HG03460 (cell line): ENCODE measurements around the gene TDRD1.

ENCODE experiments used
- ATAC-seq: cut with Tn5 transposase; IDR thresholded peaks from one replicate; pipeline ENCODE4 v1.9.1; 2021; ENCODE audit not compliant: unreplicated experiment

Gene TDRD1

DNA sequence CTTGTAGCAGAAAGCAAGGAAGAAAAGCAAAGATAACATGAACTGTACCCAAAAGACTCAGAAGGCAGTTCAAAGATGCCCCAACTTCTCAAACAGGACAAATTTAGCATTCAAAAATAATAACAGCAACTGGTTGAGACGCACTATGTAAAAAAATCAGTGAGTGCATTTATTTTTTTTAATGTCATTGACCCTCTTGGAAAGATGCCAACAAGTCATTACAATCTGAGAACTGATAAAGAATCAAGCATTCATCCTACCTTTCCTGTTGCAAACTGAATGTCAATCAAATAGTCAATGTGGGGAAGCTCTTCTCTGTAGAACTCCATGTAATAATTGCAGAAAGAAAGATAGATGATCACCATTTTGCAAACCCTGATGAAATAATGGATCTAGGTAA lies 3.5 kb upstream of the TDRD1 start:
- no peak for ATAC-seq

DNA sequence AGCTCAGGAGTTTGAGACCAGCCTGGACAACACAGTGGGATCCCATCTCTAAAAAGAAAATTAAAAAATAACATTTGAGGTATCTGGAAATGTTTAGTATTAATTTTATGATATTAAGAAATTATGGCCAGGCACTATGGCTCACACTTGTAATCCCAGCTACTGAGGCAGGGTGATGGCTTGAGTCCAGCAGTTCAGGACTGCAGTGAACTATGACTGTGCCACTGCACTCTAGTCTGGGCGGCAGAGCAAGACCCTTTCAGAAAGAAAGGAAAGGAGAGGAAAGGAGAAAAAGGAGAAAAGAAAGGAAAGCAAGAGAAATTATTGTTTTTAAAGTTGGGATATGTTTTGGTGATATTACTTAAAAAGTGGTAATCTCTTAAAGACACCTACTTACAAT lies 2.6 kb upstream of the TDRD1 start:
- ATAC-seq, result no peak

DNA sequence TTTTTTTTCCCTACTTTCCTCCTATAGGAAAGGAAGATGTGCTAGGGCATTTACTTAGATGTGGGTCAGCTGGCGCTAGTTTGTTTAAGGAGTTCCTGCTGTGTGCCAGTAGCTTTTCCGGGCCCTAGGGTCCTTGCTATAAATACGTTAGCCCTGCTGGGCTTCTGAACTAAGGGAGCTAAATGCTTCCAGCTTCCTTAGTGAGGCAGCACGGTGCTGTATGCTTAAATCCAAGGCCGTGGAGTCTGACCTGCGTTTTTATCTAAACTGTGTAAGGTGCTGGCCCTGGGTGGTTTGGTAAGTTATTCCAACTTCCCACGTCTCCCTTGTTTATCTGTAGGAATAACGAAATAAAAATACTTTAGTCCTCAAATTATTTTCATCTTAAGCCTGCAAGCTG lies 594 bp downstream of the TDRD1 start:
- ATAC-seq, result no peak

DNA sequence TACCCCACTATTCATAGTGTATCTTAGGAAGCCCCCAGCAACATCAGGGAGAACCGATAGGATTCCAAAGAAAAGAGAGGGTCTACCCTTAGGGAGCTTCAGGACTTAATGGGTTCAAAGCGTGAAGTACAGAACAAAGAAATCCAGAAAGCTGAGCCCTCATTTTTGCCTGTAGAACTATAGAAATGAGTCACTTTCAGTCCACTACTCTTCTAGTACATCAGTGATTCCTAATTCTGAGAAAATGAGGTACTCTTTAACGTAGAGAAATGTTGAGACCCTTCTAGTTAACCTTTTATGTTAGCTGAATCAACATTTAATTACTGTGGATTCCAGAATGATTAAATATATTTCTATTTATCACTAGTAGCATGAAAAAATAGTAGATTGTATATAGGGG lies 1.8 kb downstream of the TDRD1 start:
- ATAC-seq, result no peak

DNA sequence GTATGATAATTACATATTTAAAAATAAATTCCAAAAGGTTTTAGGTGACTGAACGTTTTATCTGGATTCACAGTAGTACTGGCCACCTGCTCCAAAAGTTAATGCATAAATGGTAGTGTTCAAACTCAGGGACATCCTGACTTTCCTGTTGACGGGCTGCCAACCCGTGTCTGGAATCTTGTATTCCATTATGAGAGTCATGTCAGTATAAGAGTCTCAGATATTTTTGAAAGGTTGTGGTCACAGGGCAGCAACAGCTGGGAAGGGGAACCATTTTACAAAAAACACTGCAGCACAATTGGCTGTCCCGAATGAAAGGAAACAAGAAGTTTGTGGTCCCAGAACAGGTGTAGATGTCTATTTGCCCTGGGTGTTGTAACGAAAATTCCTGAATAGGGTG lies 2.8 kb downstream of the TDRD1 start:
- no peak for ATAC-seq

DNA sequence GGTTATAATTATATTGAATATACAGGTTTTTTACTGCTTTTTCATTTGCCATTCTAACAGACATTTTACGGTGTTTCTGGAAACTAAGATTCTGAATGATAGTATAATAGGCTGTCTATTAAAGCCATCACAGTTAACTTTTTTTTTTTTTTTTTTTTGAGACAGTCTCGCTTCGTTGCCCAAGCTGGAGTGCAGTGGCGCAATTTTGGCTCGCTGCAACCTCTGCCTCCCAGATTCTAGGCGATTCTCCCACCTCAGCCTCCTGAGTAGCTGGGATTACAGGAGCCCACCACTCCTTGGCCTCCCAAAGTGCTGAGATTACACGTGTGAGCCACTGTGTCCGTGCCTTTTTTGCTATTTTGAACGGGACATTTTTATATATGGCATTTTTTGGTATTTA lies 4.4 kb downstream of the TDRD1 start:
- ATAC-seq, result no peak

DNA sequence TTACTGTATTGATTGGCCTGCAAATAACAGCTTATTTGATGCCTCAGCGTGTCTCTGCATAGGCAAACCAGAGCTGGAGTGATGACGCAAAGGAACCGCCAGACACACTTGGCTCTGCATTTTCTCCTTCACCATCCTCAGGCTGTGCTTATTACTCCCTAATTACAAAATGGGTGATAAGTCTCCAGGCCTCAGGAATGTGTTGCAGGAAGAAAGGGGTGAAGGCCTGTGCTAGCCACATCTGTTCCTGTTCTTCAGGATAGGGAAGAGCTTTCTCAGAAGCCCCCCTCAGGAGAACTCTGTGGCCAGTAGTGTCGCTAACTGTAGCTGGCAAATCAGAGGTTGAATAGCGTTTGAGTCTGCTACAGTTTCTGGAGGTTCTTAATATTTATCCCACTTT lies 5.1 kb downstream of the TDRD1 start:
- ATAC-seq, result no peak

DNA sequence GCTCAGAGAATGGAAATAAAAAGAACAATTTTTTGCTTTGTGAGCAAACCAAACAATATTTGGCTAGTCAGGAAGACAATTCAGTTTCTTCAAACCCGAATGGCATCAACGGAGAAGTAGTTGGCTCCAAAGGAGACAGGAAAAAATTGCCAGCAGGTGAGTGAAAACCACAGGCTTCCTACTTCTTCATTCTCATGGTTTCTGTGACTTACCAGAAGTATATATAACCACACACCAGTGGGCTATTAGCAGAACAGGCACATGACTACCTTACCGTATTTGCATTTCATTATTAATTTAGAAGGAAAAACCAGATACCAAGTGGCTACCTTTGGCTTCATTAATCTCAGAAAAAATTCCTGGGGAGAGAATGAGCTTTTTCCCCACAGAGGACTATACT lies 8.8 kb downstream of the TDRD1 start:
- ATAC-seq, result no peak

DNA sequence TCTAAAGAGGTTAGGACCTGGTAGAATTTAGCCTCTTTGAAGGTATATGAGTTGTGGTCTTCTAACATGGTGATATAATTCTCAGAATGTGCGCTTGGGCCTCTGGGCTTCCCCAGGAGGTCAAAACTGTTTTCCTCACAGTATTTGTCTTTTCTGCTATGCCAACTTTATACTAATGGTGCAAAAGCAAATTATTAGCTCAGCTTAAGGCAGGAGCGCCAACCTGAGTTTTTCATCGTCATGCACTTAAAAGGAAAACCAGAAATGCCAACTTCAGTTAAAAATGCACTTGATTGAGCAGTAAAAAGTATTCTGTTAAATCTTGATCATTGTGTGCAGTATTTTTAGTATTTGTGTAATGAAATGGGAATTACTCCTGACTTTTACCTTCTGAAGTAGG lies 9.7 kb downstream of the TDRD1 start:
- ATAC-seq, result no peak

DNA sequence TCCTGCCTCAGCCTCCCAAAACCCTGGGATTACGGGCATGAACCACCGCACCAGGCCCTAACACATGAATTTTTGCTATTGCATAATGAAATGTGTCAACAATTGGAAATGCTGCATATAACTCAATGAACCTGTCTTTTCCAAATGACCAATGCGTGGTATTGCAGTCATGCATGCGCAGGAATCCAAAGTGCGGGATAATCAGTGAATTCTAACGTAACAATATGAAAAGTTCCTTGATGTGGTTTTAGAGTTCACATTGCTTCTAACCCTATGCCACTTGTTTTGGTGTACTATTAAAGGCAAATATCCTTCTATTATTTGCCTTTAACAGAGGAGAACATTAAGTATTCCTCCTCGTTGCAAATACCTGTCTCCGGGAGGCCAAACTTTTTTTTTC lies 10.5 kb downstream of the TDRD1 start:
- no peak for ATAC-seq

DNA sequence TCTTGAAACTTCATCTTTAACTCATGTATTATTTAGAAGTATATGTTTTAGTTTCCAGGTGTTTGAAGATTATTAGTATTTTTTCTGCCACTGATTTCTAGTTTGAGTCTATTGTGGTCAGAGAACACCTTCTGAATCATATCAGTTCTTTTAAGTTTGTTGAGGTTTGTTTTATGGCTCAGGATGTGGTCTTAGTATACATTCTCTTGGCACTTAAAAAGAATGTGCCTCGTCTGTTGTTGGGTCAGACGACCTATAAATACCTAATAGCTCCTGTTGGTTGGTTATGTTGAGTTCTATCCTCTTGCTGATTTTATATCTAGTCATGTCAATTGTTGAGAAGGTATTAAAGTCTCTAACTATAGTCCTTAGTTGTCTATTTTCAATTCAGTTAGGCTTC lies 15.9 kb downstream of the TDRD1 start:
- peak; percentile 84 for ATAC-seq

DNA sequence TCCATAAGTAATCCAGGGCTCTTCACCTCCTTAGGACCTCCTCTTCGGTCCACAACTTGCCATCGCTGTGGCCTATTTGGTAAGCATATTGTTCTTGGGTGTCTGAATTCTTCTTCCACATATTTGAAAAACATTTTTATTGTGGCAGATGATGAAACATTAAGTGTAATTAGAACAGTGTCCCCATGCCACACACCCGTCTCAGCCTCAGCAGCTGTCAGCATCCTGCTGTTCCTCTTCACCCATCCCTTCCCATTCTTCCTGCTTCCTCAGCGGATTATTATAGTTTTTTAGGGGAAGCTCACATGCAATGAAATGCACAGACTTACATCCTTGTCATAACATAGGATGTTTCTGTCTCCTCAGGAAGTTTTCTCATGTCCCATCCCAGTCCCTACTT lies 20.1 kb downstream of the TDRD1 start:
- no peak for ATAC-seq

DNA sequence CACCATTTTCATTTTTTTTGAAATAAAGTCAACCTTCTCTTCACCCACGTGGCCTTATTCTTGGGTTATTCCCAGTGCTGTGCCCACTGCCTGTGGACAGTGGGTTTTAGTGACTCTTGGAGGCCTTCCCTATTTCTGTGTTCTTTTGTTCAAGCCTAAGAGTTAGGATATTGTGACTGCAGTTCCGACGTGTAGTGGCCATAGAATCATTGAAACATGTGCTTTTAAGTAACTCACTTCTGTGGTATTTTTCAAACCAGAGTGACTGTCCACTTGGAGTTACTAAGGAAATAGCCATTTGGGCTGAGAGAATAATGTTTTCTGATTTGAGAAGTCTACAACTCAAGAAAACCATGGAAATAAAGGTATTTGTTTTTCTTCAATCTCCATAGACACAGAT lies 23.7 kb downstream of the TDRD1 start:
- ATAC-seq, result no peak

DNA sequence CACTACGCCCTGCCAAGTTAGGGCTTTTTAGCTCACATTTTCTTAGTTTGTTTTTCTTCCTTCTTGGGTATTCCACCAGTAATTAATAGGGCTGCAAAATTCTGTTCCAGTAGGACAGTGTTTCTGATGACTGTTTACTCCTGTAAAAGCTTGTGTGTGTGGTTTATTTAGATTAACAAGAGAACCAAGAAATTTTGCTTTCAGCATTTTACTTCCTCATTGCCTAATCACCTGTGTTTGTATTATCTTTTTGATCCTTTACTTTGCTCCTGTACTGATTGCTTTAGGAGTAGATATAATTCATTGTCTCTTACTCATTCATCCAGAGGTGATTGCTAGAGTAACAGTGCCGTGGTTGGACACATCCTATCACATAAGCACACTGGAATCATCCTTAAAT lies 27.7 kb downstream of the TDRD1 start:
- ATAC-seq, result no peak

DNA sequence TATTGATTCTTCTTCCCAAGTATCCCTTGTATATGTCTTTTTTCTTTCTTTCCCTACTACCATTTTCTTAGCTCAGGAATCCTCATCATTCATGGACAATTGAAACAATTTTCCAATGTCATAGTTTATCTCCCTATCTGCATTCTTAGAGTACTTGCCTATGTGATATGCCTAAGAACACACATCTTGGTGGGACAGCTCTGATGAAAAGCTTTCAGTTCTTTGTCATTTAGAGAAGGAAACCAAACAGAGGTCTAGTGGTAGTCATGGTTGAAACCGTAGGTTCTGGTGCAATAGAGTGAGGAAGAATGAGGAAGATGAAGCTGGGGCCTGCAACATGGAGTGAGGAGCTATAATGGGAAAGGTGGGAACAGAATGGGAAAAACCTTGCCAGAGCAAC lies 28.2 kb downstream of the TDRD1 start:
- ATAC-seq, result no peak

DNA sequence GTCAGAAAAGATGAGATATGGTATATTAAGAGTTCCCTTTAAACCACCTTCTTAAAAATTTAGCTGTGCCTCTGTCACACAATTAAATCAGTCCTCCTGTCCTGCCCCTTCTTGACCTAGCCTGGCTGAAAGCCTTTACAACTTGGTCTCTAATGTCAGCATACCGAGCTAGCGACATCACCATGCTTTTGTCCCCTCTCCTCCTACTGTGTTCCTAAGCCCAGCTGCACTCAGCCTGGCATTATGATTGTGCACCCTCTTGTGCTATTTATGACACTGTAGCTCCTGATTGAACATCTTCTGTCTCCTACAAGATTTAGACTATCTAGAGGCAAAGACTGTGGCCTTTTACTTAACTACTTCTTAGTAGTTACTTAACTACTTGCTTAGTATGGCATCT lies 29.2 kb downstream of the TDRD1 start:
- ATAC-seq, result no peak

DNA sequence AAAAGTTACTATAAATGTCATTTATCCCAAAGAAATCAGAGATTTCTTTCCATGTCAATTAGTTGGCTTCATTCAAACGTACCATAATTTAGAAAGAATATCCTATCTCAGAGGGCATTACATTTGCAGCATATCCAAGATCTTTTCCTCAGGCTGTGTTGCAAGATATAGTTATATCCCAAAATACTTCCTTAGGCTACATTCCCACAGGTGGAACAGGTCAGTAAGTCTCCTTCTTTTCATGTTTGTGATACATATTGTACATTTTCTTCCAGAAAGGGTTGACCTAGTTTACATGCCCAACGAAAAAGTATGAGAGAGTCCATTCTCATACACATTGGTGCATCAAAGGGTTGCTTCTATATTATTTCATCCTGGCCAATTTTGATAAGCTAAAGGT lies 33.0 kb downstream of the TDRD1 start:
- ATAC-seq, result no peak

DNA sequence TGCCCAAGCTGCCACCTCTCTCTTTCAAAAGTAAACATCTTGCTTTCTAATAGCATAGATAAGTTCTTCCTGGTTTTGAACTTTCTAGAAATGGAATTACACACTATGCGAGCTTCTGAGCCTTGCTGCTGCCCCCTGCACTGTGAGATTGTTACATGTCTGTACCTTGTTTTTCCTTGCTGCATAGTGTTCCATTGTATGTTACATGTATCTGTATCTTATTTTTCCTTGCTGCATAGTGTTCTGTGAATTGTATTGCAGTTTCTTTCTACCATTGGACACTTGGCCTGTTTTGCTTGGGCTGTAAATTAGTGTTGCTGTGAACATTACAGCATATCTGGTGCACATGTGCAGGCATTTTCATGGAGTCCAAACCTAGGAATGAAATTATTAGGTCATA lies 35.9 kb downstream of the TDRD1 start:
- no peak for ATAC-seq

DNA sequence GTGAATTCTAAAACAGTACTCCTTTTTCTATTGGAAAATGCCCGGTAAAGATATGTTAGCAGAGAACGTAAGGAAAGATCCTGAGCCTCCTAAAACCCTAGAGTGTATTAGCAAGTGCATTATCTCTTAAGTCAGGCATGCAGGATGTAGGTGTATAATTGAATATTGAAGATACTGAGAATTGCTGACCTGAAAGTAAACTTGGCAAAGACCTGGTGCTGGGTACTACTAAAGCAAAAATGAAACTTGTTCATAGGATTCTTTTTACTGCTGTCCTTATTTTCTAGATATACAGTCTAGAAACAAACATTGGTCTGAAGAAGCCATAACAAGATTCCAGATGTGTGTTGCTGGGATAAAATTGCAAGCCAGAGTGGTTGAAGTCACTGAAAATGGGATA lies 41.1 kb downstream of the TDRD1 start:
- ATAC-seq, result no peak

DNA sequence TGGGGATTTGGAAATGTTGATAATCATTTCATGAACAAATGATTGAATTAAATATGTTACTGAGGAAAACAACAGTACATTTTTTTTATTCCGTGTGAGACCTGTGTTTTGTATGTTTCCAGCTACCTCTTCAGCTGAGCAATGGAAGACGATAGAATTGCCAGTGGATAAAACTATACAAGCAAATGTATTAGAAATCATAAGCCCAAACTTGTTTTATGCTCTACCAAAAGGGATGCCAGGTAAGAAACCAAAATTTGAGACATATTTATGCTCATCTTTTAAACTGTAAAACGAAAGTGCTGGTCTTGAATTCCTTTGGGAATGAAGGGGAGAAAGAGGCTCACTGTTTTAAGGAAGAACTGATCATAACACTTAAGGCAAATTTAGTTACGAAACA lies 42.1 kb downstream of the TDRD1 start:
- no peak for ATAC-seq

DNA sequence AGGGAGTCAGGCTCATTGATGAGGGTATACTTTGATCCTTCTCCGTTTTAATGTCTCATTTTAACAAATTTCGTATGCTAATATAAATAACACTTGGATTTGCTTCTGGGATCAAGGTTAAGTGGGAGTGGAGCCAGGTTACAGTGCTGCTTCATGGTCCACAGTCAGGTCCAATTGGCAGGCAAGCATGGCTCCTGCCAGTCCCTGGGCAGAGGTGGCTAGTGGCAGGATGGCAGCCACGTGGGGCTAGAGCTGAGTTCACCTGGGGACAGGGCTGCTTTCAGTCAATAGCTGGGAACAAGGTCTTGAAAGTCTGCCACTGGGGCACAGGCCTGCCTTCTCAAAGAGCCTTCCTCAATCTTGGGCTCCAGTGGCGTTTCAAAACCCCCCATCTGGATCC lies 43.9 kb downstream of the TDRD1 start:
- no peak for ATAC-seq

DNA sequence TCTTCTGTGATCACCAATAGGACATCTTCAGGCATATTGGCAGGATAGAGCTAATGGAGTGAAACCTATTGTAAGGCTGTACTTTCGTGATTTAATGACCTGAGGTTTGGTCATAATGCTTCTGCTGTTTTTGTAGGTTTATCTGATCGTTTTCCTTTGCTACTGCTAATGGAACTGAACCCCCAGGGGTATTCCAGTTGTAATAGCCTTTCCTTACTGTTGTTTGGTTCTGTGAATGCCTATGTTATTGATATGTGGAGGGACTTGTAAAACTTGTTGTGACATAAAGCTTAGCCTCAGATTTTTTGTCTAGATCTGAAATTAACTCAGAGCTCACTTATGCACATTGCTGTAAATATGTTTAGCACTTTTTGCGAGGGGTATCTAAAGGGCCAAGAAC lies 49.0 kb downstream of the TDRD1 start:
- ATAC-seq, result no peak

DNA sequence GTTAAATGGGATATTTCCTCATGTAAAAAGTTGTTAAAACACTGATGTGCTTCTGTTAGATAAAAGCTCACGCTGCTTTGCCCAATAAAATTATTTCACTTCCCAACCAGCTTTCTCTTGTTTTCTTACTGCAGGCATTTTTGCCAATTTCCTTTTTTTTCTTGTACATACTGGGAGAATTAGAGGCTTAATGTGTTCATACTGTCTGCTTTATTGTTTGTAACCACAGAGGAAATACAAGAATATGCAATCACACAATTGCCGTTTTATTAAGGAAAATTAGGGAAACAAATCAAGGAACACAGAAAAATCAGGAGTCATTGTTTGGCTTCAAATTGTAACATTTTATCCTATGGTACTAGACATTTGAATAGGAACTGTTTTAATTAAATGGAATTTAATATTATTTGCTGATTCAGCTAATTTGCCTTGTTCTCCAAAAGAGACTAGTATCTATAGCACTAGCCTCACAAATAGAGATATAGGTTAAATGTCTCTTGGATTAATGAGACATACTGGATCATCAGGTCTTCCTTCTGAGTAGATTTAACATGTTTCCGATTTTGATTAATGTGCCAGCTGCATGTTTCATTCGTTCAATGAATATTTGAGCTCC lies 53.5 kb downstream of the TDRD1 start:
- no peak for ATAC-seq

DNA sequence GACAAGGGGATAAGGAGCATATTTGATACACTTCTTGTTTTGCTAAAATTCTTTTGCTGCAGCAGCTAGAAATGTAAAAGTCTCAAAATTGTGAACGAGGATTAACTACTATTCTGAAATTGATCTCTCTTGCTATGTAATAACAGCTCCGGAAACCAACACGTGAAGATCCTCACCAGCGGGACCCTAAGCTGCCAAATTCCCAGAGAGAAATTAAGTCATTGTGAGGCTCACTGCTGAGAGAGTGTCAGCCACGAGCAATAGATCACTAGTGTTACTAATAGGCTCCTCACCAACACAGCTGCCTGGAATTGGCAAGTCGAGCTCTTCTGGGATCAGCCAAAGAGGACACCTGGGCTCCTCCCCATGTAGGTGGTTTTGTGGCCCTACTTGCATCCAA lies 54.3 kb downstream of the TDRD1 start:
- ATAC-seq, result no peak
